ENCODE data around the gene ERBB4. TPM values are rescaled to one million over a fixed set of nuclear protein-coding genes. Genes with fewer than 3 reads are reported as not detected.

The ERBB4 gene
- total and polyA plus RNA-seq, 2 of the 8 experiments (the other 6 are each of a cell fraction or from before 2014, with no cell fraction given), result 0.34 to 1.3 TPM

- no peak for TF ChIP-seq CHD7 (IDR thresholded peaks at IDR 0.05; ENCODE audit: insufficient replicate concordance, low read length)
- no peak for TF ChIP-seq ATF3 (IDR thresholded peaks at IDR 0.05; ENCODE audit: insufficient read depth, low read depth, low read length)
- TF ChIP-seq NANOG (IDR thresholded peaks at IDR 0.05; ENCODE audit: insufficient read depth, low read depth, low read length, poor library complexity, severe bottlenecking), result no peak
- TF ChIP-seq CTCF (IDR thresholded peaks at IDR 0.05; ENCODE audit: control extremely low read depth in 1 of 3, insufficient read depth in 1 of 3, low read depth in 1 of 3, low read length in 3 of 3), result no peak
- TF ChIP-seq ASH2L (IDR thresholded peaks at IDR 0.05; ENCODE audit: low read length), result no peak
- no peak for TF ChIP-seq KDM4A (IDR thresholded peaks at IDR 0.05; ENCODE audit: low read depth, low read length, severe bottlenecking)
- TF ChIP-seq BCL11A (IDR thresholded peaks at IDR 0.05; ENCODE audit: low read depth in 2 of 2, low read length in 2 of 2), result no peak
- TF ChIP-seq EZH2 (IDR thresholded peaks at IDR 0.05; ENCODE audit: low read depth, low read length, severe bottlenecking), result no peak
Observed at GRCh38 chr2:212013626-212014025, 525.0 kb downstream of the ERBB4 start (continued).
